Measurements from ENCODE around the gene CHM. TPM values are rescaled to one million over a fixed set of nuclear protein-coding genes. Genes with fewer than 3 reads are reported as not detected.

CHM gene
- total RNA-seq, 1 donor from 2014 or later, result 13.1 TPM

GRCh38 chrX:85905851-85906250, 141.5 kb downstream of the CHM start:
- intact Hi-C loops (cut with micrococcal nuclease), result no loop called here
- Histone ChIP-seq H3K27ac (replicated peaks) (no peak overlapping the region), H3K4me1 (no peaks in the 10 kb centered on the region), H3K36me3 (no peaks in the 10 kb centered on the region), H3K27me3 (ENCODE audit: low read depth) (no peaks in the 10 kb centered on the region), H3K9me3 (replicated peaks) (no peaks in the 10 kb centered on the region), H3K4me3 (no peak overlapping the region)
- DNase-seq, result no peak
- TF ChIP-seq CTCF (IDR thresholded peaks at IDR 0.05; ENCODE audit: borderline replicate concordance), result no peak

GRCh38 chrX:85903692-85904471, 143.5 kb downstream of the CHM start:
- Histone ChIP-seq H3K27ac (replicated peaks) (no peak overlapping the region), H3K27me3 (ENCODE audit: low read depth) (no peaks in the 10 kb centered on the region), H3K4me1 (no peaks in the 10 kb centered on the region), H3K9me3 (replicated peaks) (no peaks in the 10 kb centered on the region), H3K36me3 (no peaks in the 10 kb centered on the region), H3K4me3 (no peak overlapping the region)
- TF ChIP-seq CTCF (IDR thresholded peaks at IDR 0.05; ENCODE audit: borderline replicate concordance), result no peak
- intact Hi-C loops (cut with micrococcal nuclease), result no loop called here
- DNase-seq, result no peak

- intact Hi-C loops (cut with micrococcal nuclease), result no loop called here
- H3K36me3 ChIP-seq, result peaks cover 11% of the 10 kb centered on the region
- DNase-seq, result no peak
- H3K4me3 ChIP-seq, result no peak overlapping the region
- H3K4me1 ChIP-seq, result no peaks in the 10 kb centered on the region
- no peaks in the 10 kb centered on the region for H3K27me3 ChIP-seq (ENCODE audit: low read depth)
- H3K27ac ChIP-seq (replicated peaks), result no peak overlapping the region
- TF ChIP-seq CTCF (IDR thresholded peaks at IDR 0.05; ENCODE audit: borderline replicate concordance), result no peak
- H3K9me3 ChIP-seq (replicated peaks), result no peaks in the 10 kb centered on the region
Measured at GRCh38 chrX:85897362-85898126, 149.8 kb downstream of the CHM start.

- no peaks in the 10 kb centered on the region for H3K27me3 ChIP-seq (ENCODE audit: low read depth)
- H3K27ac ChIP-seq (replicated peaks), result no peak overlapping the region
- no peak for TF ChIP-seq CTCF (IDR thresholded peaks at IDR 0.05; ENCODE audit: borderline replicate concordance)
- H3K4me3 ChIP-seq, result no peak overlapping the region
- intact Hi-C loops (cut with micrococcal nuclease), result no loop called here
- no peak for DNase-seq
- no peaks in the 10 kb centered on the region for H3K4me1 ChIP-seq
- H3K9me3 ChIP-seq (replicated peaks), result no peaks in the 10 kb centered on the region
- H3K36me3 ChIP-seq, result peaks cover 9% of the 10 kb centered on the region
Measured at GRCh38 chrX:85882601-85883000, 164.8 kb downstream of the CHM start.

- DNase-seq, result no peak
- Histone ChIP-seq H3K9me3 (replicated peaks) (peaks cover 3% of the 10 kb centered on the region), H3K27me3 (ENCODE audit: low read depth) (no peaks in the 10 kb centered on the region), H3K4me3 (no peak overlapping the region), H3K36me3 (peaks cover 30% of the 10 kb centered on the region), H3K4me1 (no peaks in the 10 kb centered on the region), H3K27ac (replicated peaks) (no peak overlapping the region)
- intact Hi-C loops (cut with micrococcal nuclease), result no loop called here
- TF ChIP-seq CTCF (IDR thresholded peaks at IDR 0.05; ENCODE audit: borderline replicate concordance), result no peak
Measured at GRCh38 chrX:85870585-85870984, 176.8 kb downstream of the CHM start.
